K562 (cell line): ENCODE results near the gene A2ML1. TPM values are rescaled to one million over a fixed set of nuclear protein-coding genes. Genes with fewer than 3 reads are reported as not detected.
A peak's percentile ranks its signal among the peaks of the same experiment; 100 is the strongest.

Experiments used
- ATAC-seq: fragments of 200-7000 bp; cut with Tn5 transposase; 3 replicates; pipeline ENCODE4 v1.9.1; 2020; ENCODE audit warnings: moderate library complexity
- BruUV-seq: library from RNA; stranded (reverse); fragments of 400-500 nt; replicated peaks from 2 replicates; lab custom pipeline; 2021; lab: Mats Ljungman, UMichigan
- CTCF ChIA-PET: fragments of 300-600 bp; formaldehyde crosslinking; extraction: SDS; loops from one replicate; lab custom pipeline; 2021; ENCODE audit warnings: low intra/inter-chr PET ratio; lab: Yijun Ruan, JAX
- POLR2A ChIA-PET: fragments of 300-600, 350-650 bp; sonication (Branson Sonifier 250); formaldehyde crosslinking; extraction: SDS; loops from one replicate; lab custom pipeline; 2021; ENCODE audit warnings: antibody characterized with exemption, inconsistent platforms; lab: Yijun Ruan, JAX
- DNase-seq, 4 experiments: peaks; one replicate each; pipeline versions ENCODE4 v3.0.0 to v3.0.0-alpha.2; 2011 to 2018; ENCODE audit warnings: low spot score in 3 of 4, mixed read lengths in 3 of 4; ENCODE audit errors: extremely low read depth in 1 of 4
- FAIRE-seq: peaks from 2 replicates; lab custom pipeline; 2011; peaks lifted over from hg19 to GRCh38; lab: Jason Lieb, UNC
- H2AFZ ChIP-seq: 2 replicates; pipeline ENCODE4 v1.6.0; 2011; ENCODE audit warnings: low read depth, low read length, control low read depth, inconsistent platforms
- H3K27ac ChIP-seq: fragments of 200-600 bp; 3 replicates; pipeline ENCODE4 v1.8.0; 2011; ENCODE audit warnings: low read depth, mild to moderate bottlenecking, control low read depth, inconsistent platforms, low read length, moderate library complexity, mixed read lengths; ENCODE audit errors: extremely low read depth
- H3K27me3 ChIP-seq, 2 experiments: fragments of 300-600 bp in 1 of 2; 2 replicates in 1 of 2; 3 replicates in 1 of 2; pipeline versions ENCODE4 v1.6.0 to v1.8.0; 2011; ENCODE audit warnings: inconsistent platforms in 2 of 2, low read length in 2 of 2, mild to moderate bottlenecking in 1 of 2, mixed read lengths in 1 of 2, moderate library complexity in 1 of 2; ENCODE audit not compliant: control insufficient read depth in 2 of 2, insufficient read depth in 2 of 2
- H3K36me3 ChIP-seq: fragments of 300-600 bp; 3 replicates; pipeline ENCODE4 v1.8.0; 2011; ENCODE audit warnings: mild to moderate bottlenecking, low read length, inconsistent platforms; ENCODE audit not compliant: control insufficient read depth, insufficient read depth
- H3K4me1 ChIP-seq, 2 experiments: fragments of 200-600 bp in 1 of 2; replicated peaks in 1 of 2; 2 replicates in 1 of 2; 3 replicates in 1 of 2; pipeline versions ENCODE4 v1.5.1 to v1.8.0; 2011; ENCODE audit warnings: inconsistent platforms in 2 of 2, low read length in 2 of 2, mild to moderate bottlenecking in 1 of 2, mixed read lengths in 1 of 2, moderate library complexity in 1 of 2; ENCODE audit not compliant: control insufficient read depth in 2 of 2, insufficient read depth in 2 of 2
- H3K4me2 ChIP-seq: 2 replicates; pipeline ENCODE4 v1.6.1; 2011; ENCODE audit warnings: low read length, control low read depth, inconsistent platforms, mixed read lengths; ENCODE audit not compliant: insufficient read depth
- H3K4me3 ChIP-seq: fragments of 200-600 bp; sonication (generic), shearing (Covaris generic); 2 replicates; pipeline ENCODE4 v1.5.1; 2016; ENCODE audit warnings: control low read depth, inconsistent platforms
- H3K79me2 ChIP-seq: fragments of 200-600 bp; 3 replicates; pipeline ENCODE4 v1.8.0; 2011; ENCODE audit warnings: low read length, inconsistent platforms; ENCODE audit not compliant: control insufficient read depth, insufficient read depth
- H3K9ac ChIP-seq, 2 experiments: 2 replicates each; pipeline versions ENCODE4 v1.6.0 to v1.6.1; 2011; ENCODE audit warnings: low read depth in 2 of 2, low read length in 2 of 2, control low read depth in 1 of 2, inconsistent platforms in 1 of 2, mild to moderate bottlenecking in 1 of 2, mixed read lengths in 1 of 2; ENCODE audit not compliant: insufficient read depth in 1 of 2
- H3K9me1 ChIP-seq: one replicate; pipeline ENCODE4 v1.6.0; 2011; ENCODE audit warnings: inconsistent platforms, mild to moderate bottlenecking, low read length, moderate library complexity; ENCODE audit not compliant: control insufficient read depth, insufficient read depth
- H3K9me3 ChIP-seq: replicated peaks from 2 replicates; pipeline ENCODE4 v1.5.1; 2011; ENCODE audit warnings: low read depth, low read length, inconsistent platforms; ENCODE audit not compliant: control insufficient read depth, insufficient read depth
- H4K20me1 ChIP-seq: replicated peaks from 2 replicates; pipeline ENCODE4 v1.6.1; 2011; ENCODE audit warnings: low read length, inconsistent platforms, mixed read lengths; ENCODE audit not compliant: control insufficient read depth, insufficient read depth
- ASH1L ChIP-seq: fragments of 450-650 bp; IDR thresholded peaks from 2 replicates; pipeline ENCODE4 v1.6.1; 2018; ENCODE audit warnings: borderline replicate concordance, mild to moderate bottlenecking, low read depth; ENCODE audit not compliant: partially characterized antibody
- DPF2 ChIP-seq: fragments of 450-650 bp; IDR thresholded peaks from 2 replicates; pipeline ENCODE4 v1.6.1; 2016
- ERF ChIP-seq: fragments of 450-650 bp; formaldehyde crosslinking; IDR thresholded peaks from 2 replicates; pipeline ENCODE4 v1.4.0; 2020; ENCODE audit warnings: mild to moderate bottlenecking, mixed read lengths
- ETV5 ChIP-seq: sonication (generic); formaldehyde crosslinking; IDR thresholded peaks from 2 replicates; pipeline ENCODE4 v1.4.0; 2020; ENCODE audit warnings: low read depth, mild to moderate bottlenecking, missing genetic modification reagents
- FOSL1 ChIP-seq: fragments of 200-800 bp; sonication (Bioruptor generic); conservative IDR thresholded peaks from 2 replicates; pipeline ENCODE4 v1.6.1; 2016; ENCODE audit warnings: missing genetic modification characterization, missing compliant biosample characterization
- POLR3G ChIP-seq: IDR thresholded peaks from 2 replicates; pipeline ENCODE4 v1.6.1; 2011; ENCODE audit not compliant: insufficient read length, insufficient replicate concordance; ENCODE audit errors: extremely low read depth
- SMAD1 ChIP-seq: fragments of 150-350 bp; IDR thresholded peaks from 2 replicates; pipeline ENCODE4 v1.6.1; 2014; ENCODE audit warnings: low read length, low read depth; ENCODE audit not compliant: partially characterized antibody
- SMAD4 ChIP-seq: fragments of 250-450 bp; sonication (Bioruptor Pico); conservative IDR thresholded peaks from 2 replicates; pipeline ENCODE4 v1.8.0; 2021; ENCODE audit warnings: inconsistent platforms, mild to moderate bottlenecking, moderate library complexity
- SP1 ChIP-seq: sonication (generic); formaldehyde crosslinking; IDR thresholded peaks from 2 replicates; pipeline ENCODE4 v1.8.1; 2022; ENCODE audit warnings: mild to moderate bottlenecking, missing genetic modification reagents
- SREBF1 ChIP-seq: fragments of 150-350 bp; IDR thresholded peaks from 2 replicates; pipeline ENCODE4 v1.6.1; 2014; ENCODE audit warnings: antibody characterized with exemption, low read depth, low read length, borderline replicate concordance
- SRSF1 ChIP-seq: fragments of 200-400 bp; formaldehyde crosslinking; IDR thresholded peaks from 2 replicates; pipeline ENCODE4 v1.6.1; 2017; ENCODE audit warnings: mild to moderate bottlenecking, low read depth, low read length, moderate library complexity
- TBL1XR1 ChIP-seq, 2 experiments: IDR thresholded peaks; 2 replicates each; pipeline ENCODE4 v1.6.1; 2012; ENCODE audit warnings: improper control_type of control experiment in 2 of 2, low read length in 2 of 2, mild to moderate bottlenecking in 1 of 2
- TBP ChIP-seq: optimal IDR thresholded peaks from 2 replicates; pipeline ENCODE3; 2011; ENCODE audit warnings: low read depth, low read length, improper control_type of control experiment
- ZNF121 ChIP-seq: sonication (generic); formaldehyde crosslinking; conservative IDR thresholded peaks from 2 replicates; pipeline ENCODE4 v1.8.0; 2022; ENCODE audit warnings: missing genetic modification reagents
- ZNF384 ChIP-seq: IDR thresholded peaks from 2 replicates; pipeline ENCODE4 v1.6.1; 2012; ENCODE audit warnings: low read depth, low read length, improper control_type of control experiment
- ZNF511 ChIP-seq: sonication (generic); formaldehyde crosslinking; IDR thresholded peaks from 2 replicates; pipeline ENCODE4 v1.8.0; 2022; ENCODE audit warnings: mild to moderate bottlenecking, missing genetic modification reagents
- ZNF586 ChIP-seq: fragments of 450-650 bp; formaldehyde crosslinking; conservative IDR thresholded peaks from 2 replicates; pipeline ENCODE4 v1.4.0; 2020; ENCODE audit warnings: mild to moderate bottlenecking, moderate library complexity
- in situ Hi-C: fragments of 300-500 bp; cut with MboI; formaldehyde crosslinking; loops from 4 replicates; pipeline ENCODE4 v1.15.0; 2018; ENCODE audit warnings: inconsistent platforms, mixed read lengths
- intact Hi-C: fragments of 100-400 bp; cut with micrococcal nuclease; formaldehyde crosslinking; loops from 2 replicates; pipeline ENCODE4 v1.14.2; 2022
- polyA plus RNA-seq, 8 experiments: library from polyadenylated mRNA; depleted of rRNA in 4 of 8; stranded (reverse) in 5 of 8; unstranded in 3 of 8; fragments of >200 nt; fragmentation: Nextera tagmentation in 2 of 8; fragmentation: Illumina TruSeq in 1 of 8; extraction: Ambion mirVana in 2 of 8; extraction: Trizol in 1 of 8; gene quantifications; 2 replicates each; pipeline versions ENCODE4 v1.2.1 to v1.2.3, GENCODE V29; 2011 to 2014; ENCODE audit warnings: inconsistent platforms in 1 of 8, missing spikeins in 1 of 8
- total RNA-seq, 7 experiments: library from RNA; depleted of rRNA in 6 of 7; stranded (reverse); fragments of >200 nt in 6 of 7; fragmentation: Illumina TruSeq in 2 of 7; extraction: Trizol in 2 of 7; gene quantifications; 2 replicates each; pipeline versions ENCODE4 v1.2.1 to v1.2.3, GENCODE V29; 2011 to 2021; ENCODE audit warnings: low replicate concordance in 1 of 7

A2ML1 gene
- total and polyA plus RNA-seq, 9 of the 15 experiments (the other 6 are each of a cell fraction or from before 2014, with no cell fraction given): 0.04 to 0.47 (median 0.13) TPM

- no peak for TF ChIP-seq ZNF586 (CRISPR knock-in tag)
- no peak for TF ChIP-seq SMAD4
- no peak for TF ChIP-seq SP1 (CRISPR knock-in tag)
- no peak for TF ChIP-seq ZNF384
- no peak for TF ChIP-seq TBP
- no peak for TF ChIP-seq TBL1XR1 (IDR thresholded peaks at IDR 0.05; ENCODE audit: low read length in 2 of 2)
- no peak for TF ChIP-seq ERF
- no peak for TF ChIP-seq SREBF1
- TF ChIP-seq ZNF121 (CRISPR knock-in tag): no peak
- TF ChIP-seq SRSF1: no peak
- TF ChIP-seq ZNF511 (CRISPR knock-in tag): no peak
- no peak for TF ChIP-seq POLR3G
- TF ChIP-seq DPF2: no peak
- no peak for TF ChIP-seq FOSL1
- TF ChIP-seq SMAD1: no peak
- no peak for TF ChIP-seq ASH1L
- no peak for TF ChIP-seq ETV5
- Histone ChIP-seq H3K4me1 (peaks cover 0 to 6% of the 10 kb centered on the region in 2 experiments; a peak in 2 of 5 replicates), H2AFZ (peak overlapping the region; percentile 70), H3K79me2 (no peaks in the 10 kb centered on the region), H3K4me3 (no peak overlapping the region), H4K20me1 (no peaks in the 10 kb centered on the region), H3K4me2 (no peak overlapping the region), H3K36me3 (no peaks in the 10 kb centered on the region), H3K27ac (no peak overlapping the region), H3K9me1 (no peaks in the 10 kb centered on the region), H3K9me3 (no peaks in the 10 kb centered on the region), H3K27me3 (no peaks in the 10 kb centered on the region), H3K9ac (no peak overlapping the region)
- ChIA-PET CTCF (no interaction called here), POLR2A (no interaction called here)
- FAIRE-seq (no peak), DNase-seq (no peak), ATAC-seq (0 out of 3 replicates have a peak, but pooled peaks have one; percentile 31)
- in situ Hi-C loops: no loop called here
- intact Hi-C loops: no loop called here
- no TSS peak for BruUV-seq
Measured at GRCh38 chr12:8867009-8867408, 44.6 kb downstream of the A2ML1 start.
